ENCODE measurements around the gene MAVS.
"Not testable (repeated sequence)": the region's sequence is repeated elsewhere in the genome, so short reads cannot be mapped to it uniquely, and the experiment has no call there.

MAVS gene

DNA sequence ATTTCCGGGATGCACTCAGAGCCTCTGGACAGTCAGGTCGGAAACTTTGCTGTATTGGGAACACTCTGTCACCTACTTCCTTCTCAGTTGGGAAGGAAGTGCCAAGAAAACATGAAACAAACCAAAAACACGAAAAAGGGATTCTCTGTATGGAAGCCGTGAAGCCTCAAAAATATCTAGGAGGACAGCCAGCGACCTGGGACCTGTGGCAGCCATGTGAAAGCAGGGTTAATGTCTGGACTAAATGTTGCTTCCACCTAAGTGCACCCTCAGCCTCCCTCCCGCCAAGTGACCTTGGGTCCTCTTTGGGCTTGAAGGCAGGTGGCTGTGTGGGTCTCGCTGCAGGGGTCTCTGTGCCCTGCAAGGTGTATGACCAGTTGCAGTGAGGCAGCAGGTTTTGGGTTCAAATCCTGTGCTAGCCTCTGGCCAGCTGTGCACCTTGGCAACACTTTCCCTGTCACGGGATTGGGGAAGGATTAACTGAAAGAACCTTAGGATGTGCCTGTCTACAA lies 851 bp downstream of the MAVS start:
- DNase-seq (ENCODE audit: low read depth in 2 of 3, low spot score in 2 of 3), result no peak

DNA sequence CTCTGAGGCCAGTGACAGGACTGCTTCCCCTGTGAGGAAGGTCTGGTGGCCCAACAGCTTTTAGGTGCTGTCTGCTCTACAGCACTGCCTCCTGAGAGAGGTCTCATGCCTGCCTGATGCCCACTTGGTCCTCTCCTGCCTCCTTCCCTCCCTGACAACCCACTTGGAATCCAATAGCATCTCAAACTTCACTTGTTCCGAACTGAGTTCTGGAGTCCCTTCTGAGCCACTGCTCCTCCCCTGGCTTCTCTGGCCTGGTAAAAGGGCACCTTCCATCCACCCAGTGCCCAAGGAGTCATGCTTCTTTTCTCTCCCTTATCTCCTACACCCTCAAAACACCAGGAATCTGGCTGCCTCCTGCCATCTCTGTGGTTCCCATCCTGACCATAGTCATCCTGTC lies 1.9 kb downstream of the MAVS start:
- DNase-seq (ENCODE audit: low read depth in 2 of 3, low spot score in 2 of 3), result no peak

DNA sequence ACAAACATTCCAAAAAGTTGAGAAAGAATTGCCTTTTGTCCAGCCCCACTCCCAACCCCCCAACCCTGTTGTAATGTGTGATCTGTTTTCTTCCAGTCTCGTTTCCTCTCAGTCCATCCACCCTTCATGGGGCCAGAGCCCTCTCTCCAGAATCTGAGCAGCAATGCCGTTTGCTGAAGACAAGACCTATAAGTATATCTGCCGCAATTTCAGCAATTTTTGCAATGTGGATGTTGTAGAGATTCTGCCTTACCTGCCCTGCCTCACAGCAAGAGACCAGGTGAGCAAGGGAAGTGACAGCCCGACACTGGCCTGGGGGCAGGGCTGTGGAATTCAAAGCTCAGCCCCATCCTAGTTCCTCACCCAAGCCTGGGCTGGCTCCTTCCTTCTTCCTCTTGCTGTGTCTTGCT lies 7.8 kb downstream of the MAVS start:
- no peak for DNase-seq (ENCODE audit: low read depth in 2 of 3, low spot score in 2 of 3)

DNA sequence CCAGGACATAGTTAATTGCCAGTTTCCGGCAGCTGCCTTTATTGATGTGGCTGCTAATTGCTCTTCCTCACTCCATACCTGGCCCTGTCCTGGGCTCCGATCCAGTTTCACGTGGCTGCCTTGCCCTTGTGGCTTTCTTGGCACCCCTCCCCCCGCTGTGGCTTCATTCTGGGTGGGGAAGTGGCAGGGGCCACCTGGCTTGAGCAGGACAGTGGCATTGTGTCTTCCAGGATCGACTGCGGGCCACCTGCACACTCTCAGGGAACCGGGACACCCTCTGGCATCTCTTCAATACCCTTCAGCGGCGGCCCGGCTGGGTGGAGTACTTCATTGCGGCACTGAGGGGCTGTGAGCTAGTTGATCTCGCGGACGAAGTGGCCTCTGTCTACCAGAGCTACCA lies 10.8 kb downstream of the MAVS start:
- no peak for DNase-seq (ENCODE audit: low read depth in 2 of 3, low spot score in 2 of 3)

DNA sequence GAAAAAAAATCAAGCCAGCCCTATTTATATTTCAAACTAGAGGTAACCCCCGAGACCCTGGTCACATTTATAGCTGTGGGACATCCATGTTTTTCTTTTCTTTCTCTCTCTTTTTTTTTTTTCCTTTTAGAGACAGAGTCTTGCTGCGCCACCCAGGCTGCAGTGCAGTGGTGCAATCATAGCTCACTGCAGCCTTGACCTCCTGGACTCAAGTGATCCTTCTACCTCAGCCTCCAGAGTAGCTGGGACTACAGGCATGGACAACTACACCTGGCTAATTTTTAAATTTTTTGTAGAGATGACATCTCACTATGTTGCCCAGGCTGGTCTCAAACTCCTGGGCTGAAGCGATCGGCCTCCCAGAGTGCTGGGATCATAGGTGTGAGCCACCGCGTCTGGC lies 12.1 kb downstream of the MAVS start:
- DNase-seq (ENCODE audit: low read depth in 2 of 3, low spot score in 2 of 3), result no peak

DNA sequence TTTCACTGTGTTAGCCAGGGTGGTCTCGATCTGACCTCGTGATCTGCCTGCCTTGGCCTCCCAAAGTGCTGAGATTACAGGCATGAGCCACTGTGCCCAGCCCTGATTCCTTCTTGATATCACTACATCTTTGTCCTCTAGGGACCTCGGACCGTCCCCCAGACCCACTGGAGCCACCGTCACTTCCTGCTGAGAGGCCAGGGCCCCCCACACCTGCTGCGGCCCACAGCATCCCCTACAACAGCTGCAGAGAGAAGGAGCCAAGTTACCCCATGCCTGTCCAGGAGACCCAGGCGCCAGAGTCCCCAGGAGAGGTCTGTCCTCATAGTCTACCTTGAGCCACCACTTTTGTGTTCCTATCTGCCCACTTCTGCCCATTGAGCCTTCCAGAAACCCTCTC lies 14.6 kb downstream of the MAVS start:
- DNase-seq (ENCODE audit: low read depth in 2 of 3, low spot score in 2 of 3), result no peak

DNA sequence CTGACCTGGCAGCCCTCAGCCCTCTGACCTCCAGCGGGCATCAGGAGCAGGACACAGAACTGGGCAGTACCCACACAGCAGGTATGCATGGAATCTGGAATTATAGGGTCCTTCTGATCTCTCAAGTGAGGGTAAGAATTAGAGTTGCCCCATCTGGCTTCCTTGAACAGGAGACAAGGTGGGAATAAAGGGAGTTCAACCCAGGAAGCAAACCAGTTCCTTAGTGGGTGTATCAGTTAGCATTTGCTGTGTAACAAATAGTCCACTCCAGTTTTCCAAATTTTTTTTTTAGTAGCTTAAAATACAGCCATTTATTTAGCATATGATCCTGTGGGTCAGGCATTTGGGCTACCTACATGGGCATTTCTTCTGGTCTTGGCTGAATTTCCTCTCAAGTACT lies 15.7 kb downstream of the MAVS start:
- DNase-seq (ENCODE audit: low read depth in 2 of 3, low spot score in 2 of 3), result no peak

DNA sequence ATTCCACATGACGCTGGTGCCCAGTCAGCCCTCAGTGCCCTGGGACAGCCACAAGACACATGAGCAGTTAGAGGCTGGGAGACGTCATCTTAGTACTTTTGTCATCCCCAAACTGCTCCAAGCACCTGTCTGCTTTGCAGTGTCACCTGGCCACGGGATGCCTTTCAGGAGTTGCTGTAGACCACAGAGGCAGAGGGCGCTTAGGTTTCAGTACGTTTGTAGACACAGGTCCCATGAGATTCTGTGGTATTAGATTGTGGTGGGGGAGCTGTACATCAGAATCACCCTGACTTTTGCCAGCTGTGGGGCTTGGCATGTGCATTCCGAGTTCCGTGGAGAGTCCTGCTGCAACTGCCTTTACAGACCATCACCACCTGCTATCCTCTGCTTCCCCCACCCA lies 16.7 kb downstream of the MAVS start:
- DNase-seq (ENCODE audit: low read depth in 2 of 3, low spot score in 2 of 3), result no peak

DNA sequence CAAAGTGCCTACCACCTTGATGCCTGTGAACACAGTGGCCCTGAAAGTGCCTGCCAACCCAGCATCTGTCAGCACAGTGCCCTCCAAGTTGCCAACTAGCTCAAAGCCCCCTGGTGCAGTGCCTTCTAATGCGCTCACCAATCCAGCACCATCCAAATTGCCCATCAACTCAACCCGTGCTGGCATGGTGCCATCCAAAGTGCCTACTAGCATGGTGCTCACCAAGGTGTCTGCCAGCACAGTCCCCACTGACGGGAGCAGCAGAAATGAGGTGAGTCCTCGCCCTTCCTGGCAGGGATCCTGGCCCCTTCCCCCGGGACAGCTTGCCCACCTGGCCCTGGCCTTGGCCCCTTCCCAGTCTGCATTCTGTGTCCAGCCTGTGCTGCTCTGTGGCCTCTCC lies 17.9 kb downstream of the MAVS start:
- DNase-seq (ENCODE audit: low read depth in 2 of 3, low spot score in 2 of 3), result no peak

DNA sequence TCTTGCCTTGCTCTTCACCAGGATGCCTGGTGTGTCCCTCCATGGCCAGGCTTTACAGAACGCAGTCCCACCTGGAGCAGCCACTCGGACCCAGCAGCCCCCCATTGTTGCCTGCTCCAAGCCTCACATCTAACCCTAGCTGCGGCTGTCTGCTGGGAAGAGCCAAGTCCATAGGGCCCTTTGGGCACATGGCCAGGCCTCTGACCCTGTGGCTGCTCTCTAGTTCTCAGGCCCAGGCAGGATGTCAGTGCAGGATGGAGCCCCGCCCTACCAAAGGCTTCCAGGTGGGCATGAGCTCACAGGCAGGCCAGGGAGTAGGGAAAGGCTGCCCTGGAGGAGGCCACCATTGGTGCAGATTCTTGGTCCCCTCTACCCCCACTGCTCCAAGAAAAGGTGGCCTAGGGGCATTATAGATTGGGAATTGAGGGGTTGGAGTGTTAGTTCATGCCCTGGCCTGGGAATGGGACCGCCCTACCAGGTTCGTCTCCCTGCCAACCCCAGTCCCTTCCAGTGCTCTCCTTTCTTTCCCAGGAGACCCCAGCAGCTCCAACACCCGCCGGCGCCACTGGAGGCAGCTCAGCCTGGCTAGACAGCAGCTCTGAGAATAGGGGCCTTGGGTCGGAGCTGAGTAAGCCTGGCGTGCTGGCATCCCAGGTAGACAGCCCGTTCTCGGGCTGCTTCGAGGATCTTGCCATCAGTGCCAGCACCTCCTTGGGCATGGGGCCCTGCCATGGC lies 18.7 kb downstream of the MAVS start:
- no peak for DNase-seq (ENCODE audit: low read depth in 2 of 3, low spot score in 2 of 3)

DNA sequence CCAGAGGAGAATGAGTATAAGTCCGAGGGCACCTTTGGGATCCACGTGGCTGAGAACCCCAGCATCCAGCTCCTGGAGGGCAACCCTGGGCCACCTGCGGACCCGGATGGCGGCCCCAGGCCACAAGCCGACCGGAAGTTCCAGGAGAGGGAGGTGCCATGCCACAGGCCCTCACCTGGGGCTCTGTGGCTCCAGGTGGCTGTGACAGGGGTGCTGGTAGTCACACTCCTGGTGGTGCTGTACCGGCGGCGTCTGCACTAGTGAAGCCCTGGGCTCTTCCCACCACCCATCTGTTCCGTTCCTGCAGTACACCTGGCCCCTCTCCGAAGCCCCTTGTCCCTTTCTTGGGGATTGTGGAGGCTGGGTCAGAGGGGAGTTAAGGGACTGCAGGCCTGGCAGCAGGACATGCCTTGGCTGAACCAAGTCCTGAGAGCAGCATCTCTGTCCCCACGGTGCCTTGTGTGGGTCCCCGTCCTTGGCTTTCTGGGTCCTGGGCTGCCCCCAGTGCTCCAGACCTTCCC lies 19.3 kb downstream of the MAVS start:
- DNase-seq (ENCODE audit: low read depth in 2 of 3, low spot score in 2 of 3), result no peak

DNA sequence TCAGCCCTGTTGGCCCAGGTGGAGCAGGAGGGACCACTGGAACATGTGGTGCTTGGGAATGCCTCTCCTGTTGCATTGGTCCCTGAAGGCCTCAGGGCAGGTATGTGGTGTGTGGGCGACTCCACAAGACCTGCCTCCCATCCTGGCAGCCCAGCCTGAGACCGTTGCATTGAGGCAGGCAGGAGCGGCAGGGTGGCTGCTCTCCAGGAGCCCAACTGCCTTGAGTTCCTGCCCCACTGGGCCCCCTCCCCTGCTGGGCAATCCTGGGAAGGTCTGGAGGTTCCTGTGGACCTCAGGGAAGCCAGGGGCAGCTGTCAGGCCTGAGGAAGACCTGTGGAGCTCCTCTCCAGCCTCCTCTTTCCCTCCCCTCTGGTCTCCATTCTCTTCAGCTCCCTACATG lies 19.8 kb downstream of the MAVS start:
- DNase-seq (ENCODE audit: low read depth in 2 of 3, low spot score in 2 of 3), result no peak

DNA sequence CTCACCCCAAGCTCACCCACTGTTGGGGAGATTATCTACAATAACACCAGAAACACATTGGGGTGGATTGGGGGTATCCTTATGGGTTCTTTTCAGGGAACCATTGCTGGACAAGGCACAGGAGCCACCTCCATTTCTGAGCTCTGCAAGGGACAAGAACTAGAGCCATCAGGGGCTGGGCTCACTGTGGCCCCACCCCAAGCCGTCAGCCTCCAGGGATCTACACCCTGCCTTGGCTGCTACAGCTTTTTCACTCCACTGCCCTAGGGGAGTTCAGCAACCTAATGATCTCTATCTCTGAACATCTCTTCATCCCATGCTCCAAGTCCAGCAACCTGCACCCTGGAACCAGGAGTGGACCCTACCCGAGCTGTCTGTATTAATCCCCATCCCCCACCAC lies 21.2 kb downstream of the MAVS start:
- DNase-seq (ENCODE audit: low read depth in 2 of 3, low spot score in 2 of 3), result no peak

DNA sequence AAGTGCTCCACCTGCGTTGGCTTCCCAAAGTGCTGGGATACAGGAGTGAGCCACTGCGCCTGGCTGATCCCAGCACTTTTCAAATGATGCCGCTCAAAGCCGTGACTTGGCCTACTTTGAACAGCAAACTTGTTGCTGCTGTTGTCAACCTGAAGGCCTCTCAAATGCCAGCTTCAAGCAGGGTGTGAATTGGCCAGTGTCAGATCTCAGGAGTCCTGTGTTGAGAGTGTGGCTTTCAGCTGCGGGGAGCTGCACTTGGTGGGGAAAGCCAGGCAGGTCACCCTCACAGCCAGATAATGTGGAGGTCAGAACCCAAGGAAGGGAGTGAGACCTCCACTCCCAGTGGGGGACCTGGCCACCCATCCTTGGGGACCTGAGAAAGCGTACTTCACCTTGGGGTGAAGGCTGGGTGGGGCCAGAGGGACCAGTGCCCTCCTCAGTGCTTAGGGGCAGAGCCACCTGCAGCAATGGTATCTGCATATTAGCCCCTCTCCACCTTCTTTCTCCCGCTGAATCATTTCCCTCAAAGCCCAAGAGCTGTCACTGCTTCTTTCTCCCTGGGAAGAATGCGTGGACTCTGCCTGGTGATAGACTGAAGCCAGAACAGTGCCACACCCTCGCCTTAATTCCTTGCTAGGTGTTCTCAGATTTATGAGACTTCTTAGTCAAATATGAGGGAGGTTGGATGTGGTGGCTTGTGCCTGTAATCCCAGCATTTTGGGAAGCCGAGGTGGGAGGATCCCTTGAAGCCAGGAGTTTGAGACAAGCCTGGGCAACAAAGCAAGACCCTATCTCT lies 23.4 kb downstream of the MAVS start:
- no peak for DNase-seq (ENCODE audit: low read depth in 2 of 3, low spot score in 2 of 3)

DNA sequence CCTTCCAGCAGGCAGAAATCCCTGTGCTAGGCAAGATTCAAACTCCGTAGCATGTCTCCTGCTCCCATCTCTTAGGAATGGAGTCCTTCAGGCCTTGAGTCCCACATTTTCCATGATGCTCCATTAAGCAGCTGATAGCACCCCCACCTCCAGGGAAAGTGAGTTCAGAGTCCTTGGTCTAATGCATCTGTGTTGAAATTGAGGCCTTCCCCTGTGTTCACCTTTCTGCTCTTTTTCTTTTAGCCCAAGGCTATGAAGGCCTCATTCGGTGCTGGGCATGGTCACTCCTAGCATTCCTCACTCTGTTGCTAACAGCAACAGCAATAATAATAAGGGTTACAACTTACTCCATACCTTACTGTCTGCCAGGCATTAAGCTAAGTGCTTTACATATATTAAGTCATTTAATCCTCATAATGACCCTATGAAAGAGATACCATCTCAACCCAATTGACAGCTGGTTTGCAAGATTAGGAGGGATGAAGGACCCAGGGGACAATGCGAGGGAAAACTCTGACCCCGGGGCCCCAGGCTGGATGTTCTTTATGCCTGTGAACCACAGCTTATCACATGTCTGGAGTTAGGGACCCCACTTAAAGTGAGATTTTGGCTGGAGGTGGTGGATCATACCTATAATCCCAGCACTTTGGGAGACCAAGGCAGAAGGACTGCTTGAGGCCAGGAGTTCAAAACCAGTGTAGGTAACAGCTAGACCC lies 25.1 kb downstream of the MAVS start:
- DNase-seq (ENCODE audit: low read depth in 2 of 3, low spot score in 2 of 3), result no peak

DNA sequence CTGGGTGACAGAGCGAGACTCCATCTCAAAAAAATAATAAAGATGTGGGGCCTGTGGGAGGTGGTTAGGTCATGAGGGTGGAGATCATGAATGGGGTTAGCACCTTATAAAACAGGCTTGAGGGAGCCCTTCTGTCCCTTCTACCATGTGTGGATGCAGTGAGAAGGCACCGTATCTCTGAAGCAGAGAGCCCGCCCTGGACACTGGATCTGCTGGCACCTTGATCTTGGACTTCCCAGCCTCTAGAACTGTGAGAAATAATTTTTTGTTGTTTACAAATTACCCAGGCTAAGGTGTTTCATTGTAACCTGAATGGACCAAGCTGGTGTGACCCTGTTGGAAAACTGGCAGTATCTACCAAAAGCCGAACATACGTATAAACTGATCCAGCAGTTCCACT lies 26.9 kb downstream of the MAVS start:
- DNase-seq (ENCODE audit: low read depth in 2 of 3, low spot score in 2 of 3), result no peak

DNA sequence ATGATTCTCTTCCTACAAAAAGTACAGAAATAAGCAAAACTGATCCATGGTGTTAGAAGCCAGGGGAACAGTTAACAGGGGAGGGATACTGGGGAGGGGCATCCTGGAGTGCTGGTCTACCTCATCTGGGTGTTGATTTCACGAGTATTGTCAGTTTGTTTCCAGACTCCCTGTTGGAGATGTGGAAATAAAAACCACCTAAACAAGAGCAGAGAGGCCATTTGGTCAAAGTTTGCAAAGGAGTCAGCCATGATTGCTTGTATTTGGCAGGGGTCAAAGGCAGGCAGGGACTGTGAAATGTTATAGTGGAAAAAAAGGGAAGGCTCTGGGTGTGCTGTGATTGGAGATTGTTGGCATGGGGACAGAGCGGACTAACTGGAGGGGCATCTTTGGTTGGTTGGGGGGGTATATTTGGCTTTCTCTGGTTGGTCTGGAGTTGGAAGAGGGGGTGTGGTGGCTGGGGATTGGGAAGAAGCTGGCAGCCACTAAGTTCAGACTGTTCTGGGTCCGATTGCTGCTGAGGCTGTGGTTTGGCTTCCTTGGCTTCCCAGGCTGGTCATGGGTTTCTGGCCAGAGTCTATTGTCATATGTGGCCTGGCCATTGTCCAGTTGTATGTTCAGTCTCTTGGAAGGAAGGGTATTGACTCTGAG lies 27.7 kb downstream of the MAVS start:
- no peak for DNase-seq (ENCODE audit: low read depth in 2 of 3, low spot score in 2 of 3)

DNA sequence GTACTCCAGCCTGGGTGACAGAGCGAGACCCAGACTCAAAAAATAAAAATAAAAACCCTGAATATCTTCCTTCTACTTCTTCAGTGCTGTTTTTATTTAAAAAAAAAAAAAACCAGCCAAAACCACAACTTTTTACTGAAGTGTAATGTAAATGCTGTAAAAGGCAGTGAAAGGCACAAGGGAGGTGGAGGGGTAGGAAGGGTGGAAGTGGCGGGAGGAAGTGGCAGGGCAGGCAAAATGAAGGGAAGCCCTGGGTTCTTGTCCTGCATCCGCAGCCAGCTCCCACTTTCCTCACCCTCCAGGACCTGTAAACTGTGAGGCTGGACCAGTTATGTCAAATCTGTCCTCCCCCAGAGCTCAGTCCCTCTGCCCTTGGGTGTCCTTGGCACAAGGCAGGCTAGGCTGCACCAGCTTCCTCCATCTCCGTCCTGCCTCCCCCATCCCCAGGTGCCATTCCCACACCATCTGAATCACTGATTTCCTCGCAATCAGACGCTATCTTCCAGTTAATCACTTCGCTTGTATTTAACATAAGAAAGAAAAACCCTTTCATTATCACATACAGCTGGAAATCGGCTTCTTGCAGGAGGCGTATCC lies 28.8 kb downstream of the MAVS start:
- no peak for DNase-seq (ENCODE audit: low read depth in 2 of 3, low spot score in 2 of 3)

DNA sequence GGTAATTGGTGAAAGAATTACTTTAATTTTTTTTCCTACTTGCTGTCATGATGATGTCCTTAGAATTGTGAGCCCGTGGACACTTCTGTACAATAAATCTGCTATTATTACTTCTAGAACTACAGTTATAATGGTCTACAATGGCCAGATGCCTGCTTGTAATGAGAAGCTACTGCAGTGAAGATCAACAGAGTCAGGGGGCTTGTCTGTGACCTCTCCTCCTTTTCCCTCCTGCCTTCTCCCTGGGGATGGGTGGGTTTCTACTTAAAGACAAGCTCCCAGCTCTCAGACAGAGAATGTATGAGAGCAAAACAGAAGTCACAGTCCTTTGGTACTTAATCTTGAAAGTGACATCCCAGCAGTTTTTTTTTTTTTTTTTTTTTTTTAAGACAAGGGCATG lies 29.4 kb downstream of the MAVS start:
- no peak for DNase-seq (ENCODE audit: low read depth in 2 of 3, low spot score in 2 of 3)

DNA sequence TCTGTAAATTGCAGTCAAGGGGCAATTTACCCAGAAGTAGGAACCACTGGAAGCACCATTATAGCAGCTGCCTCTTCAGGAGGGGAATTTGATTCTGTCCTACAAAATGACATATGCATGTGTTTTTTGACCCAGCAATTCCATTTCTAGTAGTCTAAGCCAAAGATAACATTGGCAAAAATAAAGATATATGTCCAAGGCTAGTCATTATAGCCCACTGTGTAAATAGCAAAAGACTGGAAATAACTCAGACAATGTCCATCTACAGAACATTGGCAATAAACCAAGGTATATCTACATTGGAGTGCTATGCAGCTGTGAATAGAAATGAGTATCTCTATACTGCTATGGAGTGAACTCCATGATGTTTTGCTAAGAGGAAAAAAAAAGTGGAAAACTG lies 30.0 kb downstream of the MAVS start:
- DNase-seq (ENCODE audit: low read depth in 2 of 3, low spot score in 2 of 3), result no peak

DNA sequence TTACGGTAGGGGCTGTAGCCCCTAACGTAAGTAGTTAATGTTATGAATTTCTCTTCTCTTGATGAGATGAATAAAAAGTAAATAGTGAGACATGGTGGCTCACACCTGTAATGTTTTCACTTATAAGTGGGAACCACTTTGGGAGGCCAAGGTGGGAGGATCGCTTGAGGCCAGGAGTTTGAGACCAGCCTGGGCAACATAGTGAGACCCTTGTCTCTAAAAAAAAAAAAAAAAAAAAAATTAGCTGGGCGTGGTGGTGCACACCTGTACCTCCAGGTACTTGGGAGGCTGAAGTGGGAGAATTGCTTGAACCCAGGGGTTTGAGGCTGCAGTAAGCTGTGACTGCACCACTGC lies 32.3 kb downstream of the MAVS start:
- DNase-seq (ENCODE audit: low read depth in 2 of 3, low spot score in 2 of 3), result not testable (repeated sequence)
